ENCODE results near the gene DUS3L. TPM values are rescaled to one million over a fixed set of nuclear protein-coding genes. Genes with fewer than 3 reads are reported as not detected.

The DUS3L gene
- total and polyA plus RNA-seq, 2 experiments from 2014 or later = 26.7 to 28.9 TPM

- no peak for DNase-seq (ENCODE audit: low spot score)
- WGBS (ENCODE audit: low lambda C conversion rate, missing lambda C conversion rate) = 88% methylated on average over 10 of the region's 10 CpGs
- Histone ChIP-seq H3K9me3 (ENCODE audit: low read depth) (no peaks in the 10 kb centered on the region), H3K4me1 (ENCODE audit: insufficient read depth) (no peaks in the 10 kb centered on the region), H3K79me2 (no peaks in the 10 kb centered on the region), H4K20me1 (ENCODE audit: insufficient read depth, poor library complexity, severe bottlenecking) (no peaks in the 10 kb centered on the region), H3K4me2 (no peak overlapping the region), H3K9me2 (replicated peaks; ENCODE audit: insufficient read depth) (no peaks in the 10 kb centered on the region), H3K27ac (no peak overlapping the region), H2AFZ (no peak overlapping the region), H3K4me3 (no peak overlapping the region), H3K27me3 (no peaks in the 10 kb centered on the region), H3K36me3 (replicated peaks; ENCODE audit: insufficient read depth, low read depth) (no peaks in the 10 kb centered on the region)
- TF ChIP-seq EZH2 (IDR thresholded peaks at IDR 0.05; ENCODE audit: borderline replicate concordance) = no peak
- no peak for TF ChIP-seq EZH2phosphoT487 (IDR thresholded peaks at IDR 0.05; ENCODE audit: low read depth, severe bottlenecking, unreplicated experiment)
- no peak for TF ChIP-seq CTCF (IDR thresholded peaks at IDR 0.05; ENCODE audit: poor library complexity)
These were observed 27.6 kb upstream of the DUS3L start for GRCh38 chr19:5818594-5818993.

- no peak for TF ChIP-seq EZH2 (IDR thresholded peaks at IDR 0.05; ENCODE audit: borderline replicate concordance)
- no peak for TF ChIP-seq CTCF (IDR thresholded peaks at IDR 0.05; ENCODE audit: poor library complexity)
- TF ChIP-seq EZH2phosphoT487 (IDR thresholded peaks at IDR 0.05; ENCODE audit: low read depth, severe bottlenecking, unreplicated experiment) = no peak
- no peaks in the 10 kb centered on the region for H4K20me1 ChIP-seq (ENCODE audit: insufficient read depth, poor library complexity, severe bottlenecking)
- WGBS (ENCODE audit: low lambda C conversion rate, missing lambda C conversion rate) = 96% methylated on average over 2 of the region's 2 CpGs
- H3K9me3 ChIP-seq (ENCODE audit: low read depth) = no peaks in the 10 kb centered on the region
- H3K4me2 ChIP-seq = no peak overlapping the region
- H3K4me3 ChIP-seq = no peak overlapping the region
- H3K27ac ChIP-seq = no peak overlapping the region
- H3K27me3 ChIP-seq = no peaks in the 10 kb centered on the region
- H2AFZ ChIP-seq = no peak overlapping the region
- H3K4me1 ChIP-seq (ENCODE audit: insufficient read depth) = no peaks in the 10 kb centered on the region
- H3K9me2 ChIP-seq (replicated peaks; ENCODE audit: insufficient read depth) = no peaks in the 10 kb centered on the region
- no peaks in the 10 kb centered on the region for H3K36me3 ChIP-seq (replicated peaks; ENCODE audit: insufficient read depth, low read depth)
- DNase-seq (ENCODE audit: low spot score) = no peak
- H3K79me2 ChIP-seq = no peaks in the 10 kb centered on the region
These were observed 26.3 kb upstream of the DUS3L start for GRCh38 chr19:5817218-5817617.

GRCh38 chr19:5814852-5815246 lies 23.9 kb upstream of the DUS3L start:
- Histone ChIP-seq H4K20me1 (ENCODE audit: insufficient read depth, poor library complexity, severe bottlenecking) (no peaks in the 10 kb centered on the region), H3K27me3 (no peaks in the 10 kb centered on the region), H2AFZ (no peak overlapping the region), H3K27ac (no peak overlapping the region), H3K4me1 (ENCODE audit: insufficient read depth) (no peaks in the 10 kb centered on the region), H3K79me2 (no peaks in the 10 kb centered on the region), H3K9me2 (replicated peaks; ENCODE audit: insufficient read depth) (no peaks in the 10 kb centered on the region), H3K4me2 (no peak overlapping the region), H3K4me3 (no peak overlapping the region), H3K9me3 (ENCODE audit: low read depth) (no peaks in the 10 kb centered on the region), H3K36me3 (replicated peaks; ENCODE audit: insufficient read depth, low read depth) (no peaks in the 10 kb centered on the region)
- 86% methylated on average over 11 of the region's 11 CpGs for WGBS (ENCODE audit: low lambda C conversion rate, missing lambda C conversion rate)
- TF ChIP-seq EZH2 (IDR thresholded peaks at IDR 0.05; ENCODE audit: borderline replicate concordance) (no peak), CTCF (IDR thresholded peaks at IDR 0.05; ENCODE audit: poor library complexity) (no peak), EZH2phosphoT487 (IDR thresholded peaks at IDR 0.05; ENCODE audit: low read depth, severe bottlenecking, unreplicated experiment) (no peak)
- DNase-seq (ENCODE audit: low spot score) = no peak
